Neutrophil (primary cell): ENCODE data around the gene FOXC2.

Source experiments
- H3K27ac ChIP-seq: fragments of 200-600 bp; sonication (generic); 2 replicates; pipeline ENCODE4 v1.5.1; 2016; ENCODE audit warnings: mild to moderate bottlenecking, moderate library complexity
- H3K27me3 ChIP-seq: fragments of 200-600 bp; sonication (generic); 2 replicates; pipeline ENCODE4 v1.6.0; 2016; ENCODE audit warnings: mild to moderate bottlenecking
- H3K36me3 ChIP-seq: fragments of 200-600 bp; sonication (generic); 2 replicates; pipeline ENCODE4 v1.5.1; 2017
- H3K4me1 ChIP-seq, 2 experiments: fragments of 200-600 bp in 1 of 2; sonication (generic) in 1 of 2; 1 replicate in 1 of 2; 2 replicates in 1 of 2; pipeline versions ENCODE4 v1.5.1 to v1.6.1; 2013 to 2016; ENCODE audit warnings: low read depth in 1 of 2, low read length in 1 of 2, mild to moderate bottlenecking in 1 of 2, moderate library complexity in 1 of 2; ENCODE audit not compliant: control insufficient read depth in 1 of 2, insufficient read depth in 1 of 2
- H3K4me3 ChIP-seq, 2 experiments: fragments of 200-600 bp in 1 of 2; sonication (generic) in 1 of 2; 1 replicate in 1 of 2; 2 replicates in 1 of 2; pipeline ENCODE4 v1.5.1; 2013 to 2016; ENCODE audit warnings: low read depth in 1 of 2, low read length in 1 of 2, mild to moderate bottlenecking in 1 of 2, moderate library complexity in 1 of 2
- H3K9me3 ChIP-seq: fragments of 200-600 bp; sonication (generic); 2 replicates; pipeline ENCODE4 v1.5.1; 2016
- TF ChIP-seq, protein P1 (sequence below): fragments of 200-600 bp; sonication (generic); IDR thresholded peaks from 2 replicates; pipeline ENCODE4 v1.5.1; 2016; ENCODE audit warnings: antibody characterized with exemption

The FOXC2 gene

DNA sequence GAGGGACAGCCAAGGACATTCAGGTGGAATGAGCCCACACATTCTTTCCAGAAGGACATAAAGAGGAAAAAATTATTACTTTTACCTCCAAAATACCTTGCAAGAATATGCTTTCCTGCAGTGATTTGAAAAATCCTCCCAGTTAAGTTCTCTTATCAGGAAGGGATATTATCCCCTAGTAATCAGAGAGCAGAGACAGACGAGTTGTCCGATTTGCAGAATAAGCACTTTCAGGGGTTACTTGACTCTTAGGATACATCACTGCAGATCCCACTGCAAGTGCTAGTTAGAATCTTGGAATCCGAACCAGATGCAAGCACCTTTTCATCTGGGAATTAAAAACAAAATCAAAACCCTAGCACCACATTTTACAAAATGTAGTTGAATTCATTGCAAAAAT, 45.3 kb downstream of the FOXC2 start:
- Histone ChIP-seq H3K27me3 (peaks cover 22% of the 10 kb centered on the region), H3K36me3 (no peaks in the 10 kb centered on the region), H3K27ac (no peak overlapping the region), H3K4me3 (no peak overlapping the region), H3K4me1 (no peaks in the 10 kb centered on the region), H3K9me3 (no peaks in the 10 kb centered on the region)
- TF ChIP-seq, protein P1, sequence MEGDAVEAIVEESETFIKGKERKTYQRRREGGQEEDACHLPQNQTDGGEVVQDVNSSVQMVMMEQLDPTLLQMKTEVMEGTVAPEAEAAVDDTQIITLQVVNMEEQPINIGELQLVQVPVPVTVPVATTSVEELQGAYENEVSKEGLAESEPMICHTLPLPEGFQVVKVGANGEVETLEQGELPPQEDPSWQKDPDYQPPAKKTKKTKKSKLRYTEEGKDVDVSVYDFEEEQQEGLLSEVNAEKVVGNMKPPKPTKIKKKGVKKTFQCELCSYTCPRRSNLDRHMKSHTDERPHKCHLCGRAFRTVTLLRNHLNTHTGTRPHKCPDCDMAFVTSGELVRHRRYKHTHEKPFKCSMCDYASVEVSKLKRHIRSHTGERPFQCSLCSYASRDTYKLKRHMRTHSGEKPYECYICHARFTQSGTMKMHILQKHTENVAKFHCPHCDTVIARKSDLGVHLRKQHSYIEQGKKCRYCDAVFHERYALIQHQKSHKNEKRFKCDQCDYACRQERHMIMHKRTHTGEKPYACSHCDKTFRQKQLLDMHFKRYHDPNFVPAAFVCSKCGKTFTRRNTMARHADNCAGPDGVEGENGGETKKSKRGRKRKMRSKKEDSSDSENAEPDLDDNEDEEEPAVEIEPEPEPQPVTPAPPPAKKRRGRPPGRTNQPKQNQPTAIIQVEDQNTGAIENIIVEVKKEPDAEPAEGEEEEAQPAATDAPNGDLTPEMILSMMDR = no peak

- no peaks in the 10 kb centered on the region for H3K9me3 ChIP-seq
- no peaks in the 10 kb centered on the region for H3K4me1 ChIP-seq
- no peak overlapping the region for H3K4me3 ChIP-seq
- no peaks in the 10 kb centered on the region for H3K36me3 ChIP-seq
- no peak overlapping the region for H3K27ac ChIP-seq
- peaks cover 15% of the 10 kb centered on the region for H3K27me3 ChIP-seq
- TF ChIP-seq, protein P1 = no peak
Measured at GRCh38 chr16:86614699-86615098, 48.1 kb downstream of the FOXC2 start.

DNA sequence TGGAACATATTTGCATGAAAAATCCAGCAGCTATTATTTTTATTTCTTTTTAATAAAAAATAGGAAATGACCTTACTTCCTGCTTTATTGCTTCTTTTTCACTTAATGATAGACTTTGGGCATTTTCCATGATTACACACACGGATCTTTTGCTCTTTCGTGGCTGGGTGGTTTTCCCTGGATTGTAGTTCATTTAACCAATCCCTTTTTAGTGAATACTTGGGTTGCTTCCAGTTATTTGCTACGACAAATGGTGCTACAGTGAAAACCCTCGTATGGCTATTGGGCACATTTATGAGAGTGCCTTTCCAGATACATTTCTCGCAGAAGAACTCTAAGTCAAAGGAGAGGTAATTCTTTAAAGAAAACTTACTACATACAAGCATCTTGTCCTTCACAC, 50.3 kb downstream of the FOXC2 start:
- no peaks in the 10 kb centered on the region for H3K4me1 ChIP-seq
- TF ChIP-seq, protein P1 = no peak
- H3K27ac ChIP-seq = no peak overlapping the region
- no peaks in the 10 kb centered on the region for H3K9me3 ChIP-seq
- H3K4me3 ChIP-seq = no peak overlapping the region
- peaks cover 7% of the 10 kb centered on the region for H3K27me3 ChIP-seq
- no peaks in the 10 kb centered on the region for H3K36me3 ChIP-seq

GRCh38 chr16:86618431-86619238, 52.0 kb downstream of the FOXC2 start:
- H3K4me1 ChIP-seq = no peaks in the 10 kb centered on the region
- TF ChIP-seq, protein P1 = no peak
- H3K4me3 ChIP-seq = no peak overlapping the region
- no peaks in the 10 kb centered on the region for H3K9me3 ChIP-seq
- no peaks in the 10 kb centered on the region for H3K27me3 ChIP-seq
- no peaks in the 10 kb centered on the region for H3K36me3 ChIP-seq
- no peak overlapping the region for H3K27ac ChIP-seq
